K562 (cell line): Measurements from ENCODE around the gene KDM5A. TPM values are rescaled to one million over a fixed set of nuclear protein-coding genes. Genes with fewer than 3 reads are reported as not detected.

Source experiments
- PCBP1 ChIP-seq: fragments of 200-400 bp; formaldehyde crosslinking; IDR thresholded peaks from 2 replicates; pipeline ENCODE4 v1.6.1; 2018; ENCODE audit warnings: mild to moderate bottlenecking, low read depth, low read length; ENCODE audit not compliant: poor library complexity, severe bottlenecking
- RREB1 ChIP-seq: fragments of 250-450 bp; sonication (Bioruptor Pico); IDR thresholded peaks from 2 replicates; pipeline ENCODE4 v1.4.0; 2020
- polyA plus RNA-seq, 8 experiments: library from polyadenylated mRNA; depleted of rRNA in 4 of 8; stranded (reverse) in 5 of 8; unstranded in 3 of 8; fragments of >200 nt; fragmentation: Nextera tagmentation in 2 of 8; fragmentation: Illumina TruSeq in 1 of 8; extraction: Ambion mirVana in 2 of 8; extraction: Trizol in 1 of 8; gene quantifications; 2 replicates each; pipeline versions ENCODE4 v1.2.1 to v1.2.3, GENCODE V29; 2011 to 2014; ENCODE audit warnings: inconsistent platforms in 1 of 8, missing spikeins in 1 of 8
- total RNA-seq, 7 experiments: library from RNA; depleted of rRNA in 6 of 7; stranded (reverse); fragments of >200 nt in 6 of 7; fragmentation: Illumina TruSeq in 2 of 7; extraction: Trizol in 2 of 7; gene quantifications; 2 replicates each; pipeline versions ENCODE4 v1.2.1 to v1.2.3, GENCODE V29; 2011 to 2021; ENCODE audit warnings: low replicate concordance in 1 of 7
- TF ChIP-seq, protein P1 (sequence below): IDR thresholded peaks from 3 replicates; pipeline ENCODE4 v1.6.1; 2011; ENCODE audit warnings: borderline replicate concordance, mild to moderate bottlenecking, moderate library complexity; ENCODE audit not compliant: insufficient read length; ENCODE audit errors: extremely low read depth

KDM5A gene
- total and polyA plus RNA-seq, 9 of the 15 experiments (the other 6 are each of a cell fraction or from before 2014, with no cell fraction given), result 5.5 to 35.1 (median 13.1) TPM

DNA sequence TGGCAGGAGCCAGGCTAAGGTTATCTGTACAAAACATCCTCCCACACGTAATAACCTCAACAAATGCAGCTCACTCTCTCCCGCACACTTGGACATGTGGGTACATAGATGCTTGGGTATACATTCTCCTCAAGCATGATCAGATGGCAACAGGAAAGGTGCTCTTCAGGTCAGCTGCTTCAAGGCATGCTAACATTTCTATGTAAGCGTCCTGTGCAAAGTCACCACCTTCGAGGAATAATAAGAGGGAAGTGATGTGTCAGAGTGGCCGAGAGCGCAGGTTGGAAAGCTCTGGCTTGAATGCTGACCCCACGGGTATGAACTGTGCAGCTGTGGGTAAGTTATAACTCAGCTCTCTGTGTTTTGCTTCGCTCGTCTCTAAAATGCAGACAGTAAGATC lies 151.0 kb downstream of the KDM5A start (continued):
- TF ChIP-seq, protein P1, sequence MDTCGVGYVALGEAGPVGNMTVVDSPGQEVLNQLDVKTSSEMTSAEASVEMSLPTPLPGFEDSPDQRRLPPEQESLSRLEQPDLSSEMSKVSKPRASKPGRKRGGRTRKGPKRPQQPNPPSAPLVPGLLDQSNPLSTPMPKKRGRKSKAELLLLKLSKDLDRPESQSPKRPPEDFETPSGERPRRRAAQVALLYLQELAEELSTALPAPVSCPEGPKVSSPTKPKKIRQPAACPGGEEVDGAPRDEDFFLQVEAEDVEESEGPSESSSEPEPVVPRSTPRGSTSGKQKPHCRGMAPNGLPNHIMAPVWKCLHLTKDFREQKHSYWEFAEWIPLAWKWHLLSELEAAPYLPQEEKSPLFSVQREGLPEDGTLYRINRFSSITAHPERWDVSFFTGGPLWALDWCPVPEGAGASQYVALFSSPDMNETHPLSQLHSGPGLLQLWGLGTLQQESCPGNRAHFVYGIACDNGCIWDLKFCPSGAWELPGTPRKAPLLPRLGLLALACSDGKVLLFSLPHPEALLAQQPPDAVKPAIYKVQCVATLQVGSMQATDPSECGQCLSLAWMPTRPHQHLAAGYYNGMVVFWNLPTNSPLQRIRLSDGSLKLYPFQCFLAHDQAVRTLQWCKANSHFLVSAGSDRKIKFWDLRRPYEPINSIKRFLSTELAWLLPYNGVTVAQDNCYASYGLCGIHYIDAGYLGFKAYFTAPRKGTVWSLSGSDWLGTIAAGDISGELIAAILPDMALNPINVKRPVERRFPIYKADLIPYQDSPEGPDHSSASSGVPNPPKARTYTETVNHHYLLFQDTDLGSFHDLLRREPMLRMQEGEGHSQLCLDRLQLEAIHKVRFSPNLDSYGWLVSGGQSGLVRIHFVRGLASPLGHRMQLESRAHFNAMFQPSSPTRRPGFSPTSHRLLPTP, result no peak
- TF ChIP-seq PCBP1 (no peak), RREB1 (CRISPR knock-in tag) (no peak)
